Neutrophil (primary cell): ENCODE measurements around the gene MUC2.

Source experiments
- H3K27ac ChIP-seq: fragments of 200-600 bp; sonication (generic); 2 replicates; pipeline ENCODE4 v1.5.1; 2016; ENCODE audit warnings: mild to moderate bottlenecking, moderate library complexity
- H3K27me3 ChIP-seq: fragments of 200-600 bp; sonication (generic); 2 replicates; pipeline ENCODE4 v1.6.0; 2016; ENCODE audit warnings: mild to moderate bottlenecking
- H3K36me3 ChIP-seq: fragments of 200-600 bp; sonication (generic); 2 replicates; pipeline ENCODE4 v1.5.1; 2017
- H3K4me1 ChIP-seq, 2 experiments: fragments of 200-600 bp in 1 of 2; sonication (generic) in 1 of 2; 1 replicate in 1 of 2; 2 replicates in 1 of 2; pipeline versions ENCODE4 v1.5.1 to v1.6.1; 2013 to 2016; ENCODE audit warnings: low read depth in 1 of 2, low read length in 1 of 2, mild to moderate bottlenecking in 1 of 2, moderate library complexity in 1 of 2; ENCODE audit not compliant: control insufficient read depth in 1 of 2, insufficient read depth in 1 of 2
- H3K4me3 ChIP-seq, 2 experiments: fragments of 200-600 bp in 1 of 2; sonication (generic) in 1 of 2; 1 replicate in 1 of 2; 2 replicates in 1 of 2; pipeline ENCODE4 v1.5.1; 2013 to 2016; ENCODE audit warnings: low read depth in 1 of 2, low read length in 1 of 2, mild to moderate bottlenecking in 1 of 2, moderate library complexity in 1 of 2
- H3K9me3 ChIP-seq: fragments of 200-600 bp; sonication (generic); 2 replicates; pipeline ENCODE4 v1.5.1; 2016
- CTCF ChIP-seq: fragments of 200-600 bp; sonication (generic); IDR thresholded peaks from 2 replicates; pipeline ENCODE4 v1.5.1; 2016; ENCODE audit warnings: antibody characterized with exemption

The MUC2 gene

GRCh38 chr11:1077033-1077416, 2.4 kb downstream of the MUC2 start:
- TF ChIP-seq CTCF = no peak
- Histone ChIP-seq H3K4me3 (no peak overlapping the region), H3K27me3 (no peaks in the 10 kb centered on the region), H3K36me3 (no peaks in the 10 kb centered on the region), H3K4me1 (peaks cover 0 to 5% of the 10 kb centered on the region in 2 experiments), H3K9me3 (no peaks in the 10 kb centered on the region), H3K27ac (no peak overlapping the region)

- TF ChIP-seq CTCF = no peak
- Histone ChIP-seq H3K27ac (no peak overlapping the region), H3K9me3 (no peaks in the 10 kb centered on the region), H3K36me3 (no peaks in the 10 kb centered on the region), H3K4me3 (no peak overlapping the region), H3K27me3 (no peaks in the 10 kb centered on the region), H3K4me1 (peaks cover 0 to 5% of the 10 kb centered on the region in 2 experiments)
These were observed 2.9 kb downstream of the MUC2 start for GRCh38 chr11:1077417-1078119.

- TF ChIP-seq CTCF = no peak
- Histone ChIP-seq H3K9me3 (no peaks in the 10 kb centered on the region), H3K36me3 (no peaks in the 10 kb centered on the region), H3K27me3 (no peaks in the 10 kb centered on the region), H3K4me1 (peaks cover 0 to 3% of the 10 kb centered on the region in 2 experiments), H3K4me3 (no peak overlapping the region), H3K27ac (no peak overlapping the region)
These were observed 3.5 kb downstream of the MUC2 start for GRCh38 chr11:1078191-1078601.

- no peak for TF ChIP-seq CTCF
- no peaks in the 10 kb centered on the region for H3K9me3 ChIP-seq
- H3K4me3 ChIP-seq = no peak overlapping the region
- no peak overlapping the region for H3K27ac ChIP-seq
- H3K36me3 ChIP-seq = no peaks in the 10 kb centered on the region
- H3K4me1 ChIP-seq = no peaks in the 10 kb centered on the region
- no peaks in the 10 kb centered on the region for H3K27me3 ChIP-seq
These were observed 7.1 kb downstream of the MUC2 start for GRCh38 chr11:1081601-1082311.

GRCh38 chr11:1082346-1082727, 7.7 kb downstream of the MUC2 start:
- no peak for TF ChIP-seq CTCF
- no peaks in the 10 kb centered on the region for H3K4me1 ChIP-seq
- no peaks in the 10 kb centered on the region for H3K27me3 ChIP-seq
- H3K36me3 ChIP-seq = no peaks in the 10 kb centered on the region
- H3K27ac ChIP-seq = no peak overlapping the region
- H3K4me3 ChIP-seq = no peak overlapping the region
- no peaks in the 10 kb centered on the region for H3K9me3 ChIP-seq
